ENCODE data around the gene ST6GALNAC1. TPM values are rescaled to one million over a fixed set of nuclear protein-coding genes. Genes with fewer than 3 reads are reported as not detected.

ST6GALNAC1 gene
- total RNA-seq, 4 donors from 2014 or later, result 0.29 to 7.0 (median 1.1) TPM

GRCh38 chr17:76667786-76668453 lies 24.4 kb upstream of the ST6GALNAC1 start:
- Histone ChIP-seq H3K4me3 (replicated peaks in 1 of 3) (no peak overlapping the region), H3K4me1 (peaks cover 42 to 55% of the 10 kb centered on the region in 2 donors), H3K27ac (peak overlapping the region; percentile 91 to 96 (median 93)), H3K9me3 (no peaks in the 10 kb centered on the region), H3K36me3 (no peaks in the 10 kb centered on the region), H3K27me3 (no peaks in the 10 kb centered on the region)
- no peak for TF ChIP-seq CTCF (IDR thresholded peaks at IDR 0.05)
- no peak for TF ChIP-seq POLR2A (IDR thresholded peaks at IDR 0.05)
- WGBS, 2 donors, result 55 to 56% methylated on average over 14 of the region's 14 CpGs
- DNase-seq, result peak in 1 of 2 donors; percentile 25
- intact Hi-C loops (cut with DNase I), result no loop called here

GRCh38 chr17:76667491-76667755 lies 23.9 kb upstream of the ST6GALNAC1 start:
- Histone ChIP-seq H3K36me3 (no peaks in the 10 kb centered on the region), H3K27me3 (no peaks in the 10 kb centered on the region), H3K4me3 (replicated peaks in 1 of 3) (no peak overlapping the region), H3K27ac (peak overlapping the region; percentile 91 to 96 (median 93)), H3K4me1 (peaks cover 42 to 50% of the 10 kb centered on the region in 2 donors), H3K9me3 (no peaks in the 10 kb centered on the region)
- WGBS, 2 donors, result 38% methylated on average over 2 of the region's 2 CpGs
- DNase-seq, result peak in 1 of 2 donors; percentile 52
- no peak for TF ChIP-seq CTCF (IDR thresholded peaks at IDR 0.05)
- intact Hi-C loops (cut with DNase I), result no loop called here

GRCh38 chr17:76660656-76661042 lies 17.1 kb upstream of the ST6GALNAC1 start:
- Histone ChIP-seq H3K27ac (peak overlapping the region; percentile 37 to 82 (median 74)), H3K9me3 (no peaks in the 10 kb centered on the region), H3K4me1 (peaks cover 19 to 26% of the 10 kb centered on the region in 2 donors), H3K36me3 (no peaks in the 10 kb centered on the region), H3K4me3 (replicated peaks in 1 of 3) (no peak overlapping the region), H3K27me3 (no peaks in the 10 kb centered on the region)
- no peak for TF ChIP-seq CTCF (IDR thresholded peaks at IDR 0.05)
- TF ChIP-seq POLR2A (IDR thresholded peaks at IDR 0.05), result no peak
- intact Hi-C loops (cut with DNase I), result no loop called here
- DNase-seq, result no peak
- 77 to 84% methylated on average over 3 of the region's 3 CpGs for WGBS, 2 donors

- WGBS, 2 donors, result 28 to 41% methylated on average over 13 of the region's 13 CpGs
Measured at GRCh38 chr17:76659928-76660655, 16.5 kb upstream of the ST6GALNAC1 start.

More at GRCh38 chr17:76659928-76660655, 16.5 kb upstream of the ST6GALNAC1 start:
- no peaks in the 10 kb centered on the region for H3K27me3 ChIP-seq
- H3K4me1 ChIP-seq, result peaks cover 19 to 26% of the 10 kb centered on the region in 2 donors
- H3K4me3 ChIP-seq (replicated peaks in 1 of 3), result no peak overlapping the region
- no peaks in the 10 kb centered on the region for H3K36me3 ChIP-seq
- no peaks in the 10 kb centered on the region for H3K9me3 ChIP-seq
- DNase-seq, result peak; percentile 93 to 96
- intact Hi-C loops (cut with DNase I), result no loop called here
- TF ChIP-seq POLR2A (IDR thresholded peaks at IDR 0.05) (no peak), CTCF (IDR thresholded peaks at IDR 0.05) (no peak)
- H3K27ac ChIP-seq, result peak overlapping the region; percentile 60 to 82 (median 74)

All from thyroid gland (tissue), 4 donors.